Ascending aorta (tissue), 2 donors: ENCODE data around the gene UBE2D1. TPM values are rescaled to one million over a fixed set of nuclear protein-coding genes. Genes with fewer than 3 reads are reported as not detected.

Source experiments
- DNase-seq, 2 donors: peaks; one replicate each; pipeline ENCODE4 v3.0.0-alpha.2; 2019; ENCODE audit warnings: low spot score in 2 of 2
- H3K27ac ChIP-seq, 2 donors: fragments of 200-600 bp; sonication (generic); one replicate each; pipeline ENCODE4 v1.5.1; 2016 to 2017; ENCODE audit warnings: mild to moderate bottlenecking in 1 of 2
- H3K27me3 ChIP-seq: fragments of 200-600 bp; sonication (generic); one replicate; pipeline ENCODE4 v1.5.1; 2017
- H3K36me3 ChIP-seq, 2 donors: fragments of 200-600 bp; sonication (generic); one replicate each; pipeline ENCODE4 v1.5.1; 2016
- H3K4me1 ChIP-seq, 2 donors: fragments of 200-600 bp; sonication (generic); one replicate each; pipeline ENCODE4 v1.5.1; 2016 to 2017; ENCODE audit warnings: mild to moderate bottlenecking in 1 of 2
- H3K4me3 ChIP-seq, 2 donors: fragments of 200-600 bp; sonication (generic); one replicate each; pipeline ENCODE4 v1.5.1; 2016 to 2017; ENCODE audit warnings: mild to moderate bottlenecking in 1 of 2
- H3K9me3 ChIP-seq, 2 donors: fragments of 200-600 bp; sonication (generic); one replicate each; pipeline ENCODE4 v1.5.1; 2016
- intact Hi-C: fragments of 100-400 bp; cut with DNase I; formaldehyde crosslinking; loops from one replicate; pipeline ENCODE4 v1.15.1; 2023
- total RNA-seq: library from RNA; depleted of rRNA; stranded (reverse); fragments of >200 nt; gene quantifications from one replicate; pipeline ENCODE4 v1.1.0, GENCODE V29; 2016
- TF ChIP-seq, protein P1 (sequence below), 3 experiments: fragments of 200-600 bp in 2 of 3; fragments of 450-650 bp in 1 of 3; sonication (generic) in 2 of 3; IDR thresholded peaks; one replicate each; pipeline ENCODE4 v1.5.1; 2016 to 2019; ENCODE audit warnings: antibody characterized with exemption in 3 of 3, mild to moderate bottlenecking in 1 of 3, moderate library complexity in 1 of 3

The UBE2D1 gene
- total RNA-seq, 1 donor from 2014 or later: 4.2 TPM

DNA sequence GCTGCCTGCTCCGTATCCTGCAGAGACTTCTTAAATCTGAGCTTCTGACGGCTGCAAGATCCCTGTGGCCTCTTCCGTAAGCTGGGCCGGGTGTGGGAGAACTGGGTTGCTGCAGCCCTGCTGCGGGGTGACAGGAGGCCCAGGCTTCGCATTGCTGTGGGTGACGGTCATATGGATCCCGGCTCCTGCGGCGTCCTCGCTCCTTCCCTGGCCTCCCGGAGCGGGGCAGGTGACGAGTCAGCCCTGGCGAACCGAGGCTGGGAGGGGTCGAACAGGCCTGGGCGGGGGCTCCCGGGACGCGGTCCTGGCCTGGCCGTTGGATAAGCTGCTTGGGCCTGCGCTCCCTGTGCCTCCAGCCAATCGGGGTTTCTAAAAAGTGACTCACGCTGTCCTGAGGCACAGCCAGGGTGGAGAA, 7.8 kb upstream of the UBE2D1 start:
- Histone ChIP-seq H3K27ac (no peak overlapping the region), H3K4me1 (no peaks in the 10 kb centered on the region), H3K36me3 (no peaks in the 10 kb centered on the region), H3K27me3 (no peaks in the 10 kb centered on the region), H3K4me3 (peak overlapping the region; percentile 44 to 56), H3K9me3 (no peaks in the 10 kb centered on the region)
- TF ChIP-seq, protein P1, sequence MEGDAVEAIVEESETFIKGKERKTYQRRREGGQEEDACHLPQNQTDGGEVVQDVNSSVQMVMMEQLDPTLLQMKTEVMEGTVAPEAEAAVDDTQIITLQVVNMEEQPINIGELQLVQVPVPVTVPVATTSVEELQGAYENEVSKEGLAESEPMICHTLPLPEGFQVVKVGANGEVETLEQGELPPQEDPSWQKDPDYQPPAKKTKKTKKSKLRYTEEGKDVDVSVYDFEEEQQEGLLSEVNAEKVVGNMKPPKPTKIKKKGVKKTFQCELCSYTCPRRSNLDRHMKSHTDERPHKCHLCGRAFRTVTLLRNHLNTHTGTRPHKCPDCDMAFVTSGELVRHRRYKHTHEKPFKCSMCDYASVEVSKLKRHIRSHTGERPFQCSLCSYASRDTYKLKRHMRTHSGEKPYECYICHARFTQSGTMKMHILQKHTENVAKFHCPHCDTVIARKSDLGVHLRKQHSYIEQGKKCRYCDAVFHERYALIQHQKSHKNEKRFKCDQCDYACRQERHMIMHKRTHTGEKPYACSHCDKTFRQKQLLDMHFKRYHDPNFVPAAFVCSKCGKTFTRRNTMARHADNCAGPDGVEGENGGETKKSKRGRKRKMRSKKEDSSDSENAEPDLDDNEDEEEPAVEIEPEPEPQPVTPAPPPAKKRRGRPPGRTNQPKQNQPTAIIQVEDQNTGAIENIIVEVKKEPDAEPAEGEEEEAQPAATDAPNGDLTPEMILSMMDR (IDR thresholded peaks at IDR 0.05): no peak
- peak in 1 of 2 donors; percentile 71 for DNase-seq
- intact Hi-C loops: no loop called here

DNA sequence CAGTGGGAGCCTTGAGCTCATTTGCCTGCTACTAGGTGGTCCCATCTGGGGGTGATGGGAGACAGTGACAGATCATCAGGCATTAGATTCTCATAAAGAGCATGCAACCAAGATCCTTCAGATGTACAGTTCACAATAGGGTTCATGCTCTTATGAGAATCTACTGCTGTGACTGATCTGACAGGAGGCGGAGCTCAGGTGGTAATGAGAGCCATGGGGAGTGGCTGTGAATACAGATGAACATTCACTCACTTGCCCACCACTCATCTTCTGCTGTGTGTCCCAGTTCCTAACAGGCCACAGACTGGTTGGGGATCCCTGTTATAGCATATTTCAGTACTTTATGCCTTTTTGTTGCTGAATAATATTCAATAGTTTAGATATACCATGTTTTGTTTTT, 6.6 kb upstream of the UBE2D1 start:
- intact Hi-C loops: no loop called here
- DNase-seq: no peak
- no peaks in the 10 kb centered on the region for H3K36me3 ChIP-seq
- no peak overlapping the region for H3K4me3 ChIP-seq
- H3K27ac ChIP-seq: no peak overlapping the region
- H3K27me3 ChIP-seq: no peaks in the 10 kb centered on the region
- no peaks in the 10 kb centered on the region for H3K9me3 ChIP-seq
- no peaks in the 10 kb centered on the region for H3K4me1 ChIP-seq
- TF ChIP-seq, protein P1 (IDR thresholded peaks at IDR 0.05): no peak

DNA sequence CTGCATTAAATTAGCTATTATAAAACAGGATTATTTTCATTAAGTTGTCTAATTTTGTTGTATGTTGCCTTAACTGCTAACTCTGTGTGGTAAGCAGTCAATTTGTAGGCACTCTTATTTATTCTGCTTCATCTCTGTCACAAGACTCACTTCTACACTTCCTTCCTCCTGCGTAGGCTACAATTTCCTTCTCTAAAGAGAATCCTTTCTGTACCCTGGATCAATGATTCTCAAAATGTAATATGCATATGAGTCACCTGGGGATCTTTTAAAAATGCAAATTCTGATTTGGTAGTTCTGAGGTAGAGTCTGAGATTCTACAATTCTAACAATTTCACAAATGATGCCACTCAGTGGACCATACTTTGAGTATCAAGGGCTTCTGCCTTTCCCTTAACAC, 4.4 kb upstream of the UBE2D1 start:
- Histone ChIP-seq H3K36me3 (no peaks in the 10 kb centered on the region), H3K27ac (no peak overlapping the region), H3K4me1 (no peaks in the 10 kb centered on the region), H3K4me3 (no peak overlapping the region), H3K27me3 (no peaks in the 10 kb centered on the region), H3K9me3 (no peaks in the 10 kb centered on the region)
- TF ChIP-seq, protein P1 (IDR thresholded peaks at IDR 0.05): no peak
- no peak for DNase-seq
- intact Hi-C loops: no loop called here

DNA sequence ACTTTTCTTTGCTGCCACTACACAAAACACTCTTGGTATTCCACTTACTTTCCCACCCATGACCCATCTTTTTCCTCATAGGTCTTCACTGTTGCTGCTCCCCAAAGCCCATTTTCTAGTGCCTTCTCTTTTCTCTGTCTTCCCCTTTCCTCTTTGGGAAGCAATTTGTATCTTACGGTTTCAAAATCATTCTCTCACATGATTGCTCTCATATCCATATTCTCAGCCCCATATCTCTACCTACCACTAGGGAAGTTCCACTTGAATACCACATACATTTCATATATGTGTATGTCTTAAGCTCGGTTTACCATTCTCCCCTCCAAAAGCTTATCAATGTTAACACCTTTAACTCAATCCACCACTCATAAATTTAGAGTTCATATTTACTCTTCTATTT, 3.2 kb upstream of the UBE2D1 start:
- intact Hi-C loops: no loop called here
- H3K4me1 ChIP-seq: peaks cover 0 to 6% of the 10 kb centered on the region in 2 donors
- TF ChIP-seq, protein P1 (IDR thresholded peaks at IDR 0.05): no peak
- no peak overlapping the region for H3K4me3 ChIP-seq
- no peaks in the 10 kb centered on the region for H3K36me3 ChIP-seq
- no peaks in the 10 kb centered on the region for H3K9me3 ChIP-seq
- H3K27me3 ChIP-seq: no peaks in the 10 kb centered on the region
- no peak overlapping the region for H3K27ac ChIP-seq
- no peak for DNase-seq

DNA sequence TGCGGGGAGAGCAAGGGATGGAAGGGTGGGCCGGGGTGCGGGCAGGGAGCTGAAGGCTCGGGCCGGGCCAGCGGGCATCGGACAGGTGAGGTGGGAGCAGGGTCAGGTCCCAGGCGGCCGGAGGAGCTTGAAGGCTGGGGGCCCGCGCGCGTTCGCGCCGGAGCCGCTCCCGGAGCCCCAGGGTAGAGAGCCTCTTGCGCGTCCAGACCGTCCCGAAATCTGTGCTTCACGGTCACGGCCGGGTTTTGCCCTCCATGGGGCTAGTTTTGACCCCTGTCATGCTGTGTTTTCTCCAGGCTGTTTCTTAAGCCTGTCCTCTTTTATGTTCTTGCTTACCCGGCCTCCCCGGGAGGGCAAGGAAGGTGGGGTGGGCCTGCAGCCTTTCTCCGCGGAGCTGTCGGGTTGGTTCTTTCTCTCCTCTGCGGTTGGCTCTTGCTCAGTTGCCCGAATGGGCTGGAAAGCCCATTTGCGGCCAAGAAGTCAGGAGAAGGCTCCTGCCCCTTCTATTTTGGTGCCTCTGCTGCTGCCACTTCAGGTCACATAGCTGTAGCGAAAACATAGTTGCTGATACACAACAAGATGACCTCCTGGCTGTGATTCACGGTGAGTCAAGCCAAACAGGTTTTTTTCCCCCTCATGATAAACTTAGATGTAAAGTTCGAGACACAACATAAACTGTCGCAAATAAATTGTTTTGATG, 650 bp downstream of the UBE2D1 start:
- peak in 1 of 2 donors; percentile 71 for DNase-seq
- H3K36me3 ChIP-seq: no peaks in the 10 kb centered on the region
- peak overlapping the region; percentile 96 to 99 for H3K4me3 ChIP-seq
- H3K4me1 ChIP-seq: peaks cover 0 to 8% of the 10 kb centered on the region in 2 donors
- H3K27me3 ChIP-seq: no peaks in the 10 kb centered on the region
- intact Hi-C loops: loop anchor here (1.0 to 5.0 kb wide), 2 partner anchors 50 to 68 kb away; partner anchors contain the start of genes CISD1, IPMK and TFAM
- H3K9me3 ChIP-seq: no peaks in the 10 kb centered on the region
- TF ChIP-seq, protein P1 (IDR thresholded peaks at IDR 0.05): no peak
- peak overlapping the region; percentile 86 to 90 for H3K27ac ChIP-seq
